GM19035 (cell line): Measurements from ENCODE around the gene NSUN2.

ENCODE experiments used
- ATAC-seq: cut with Tn5 transposase; IDR thresholded peaks from one replicate; pipeline ENCODE4 v1.9.1; 2021; ENCODE audit not compliant: unreplicated experiment

The NSUN2 gene

DNA sequence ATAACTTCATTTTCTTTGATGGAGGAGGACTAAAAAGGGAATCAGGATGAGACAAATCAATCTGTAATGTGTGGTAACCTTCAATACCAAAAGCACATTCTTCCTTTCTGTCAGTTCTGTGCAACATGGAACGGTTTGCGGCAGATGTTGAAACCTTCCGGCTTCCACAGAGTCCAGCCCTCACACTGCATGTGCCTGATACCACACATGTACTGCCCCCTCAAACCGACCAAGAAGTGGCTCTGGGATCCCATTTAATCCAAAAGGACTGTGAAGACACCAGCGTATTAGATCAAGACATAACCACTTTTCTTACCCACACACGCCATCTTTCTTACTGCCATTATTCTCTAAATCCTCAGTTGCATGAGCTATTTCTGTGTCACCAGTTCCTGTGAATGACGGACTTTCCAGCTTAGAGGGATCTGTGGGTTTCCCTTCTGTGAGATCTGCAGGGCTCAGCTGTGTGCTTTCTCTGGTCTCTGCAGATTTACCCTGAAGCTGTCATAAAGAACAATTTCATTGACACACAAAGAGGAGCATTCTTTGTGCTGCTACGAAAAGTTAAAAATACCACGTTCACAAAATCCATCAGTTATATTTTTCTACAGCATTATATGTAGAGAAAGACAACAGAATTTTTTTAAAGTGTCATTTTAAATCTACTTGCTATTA, 25.8 kb downstream of the NSUN2 start:
- ATAC-seq = no peak

- ATAC-seq = no peak
Observed at GRCh38 chr5:6604946-6605345, 27.9 kb downstream of the NSUN2 start.

DNA sequence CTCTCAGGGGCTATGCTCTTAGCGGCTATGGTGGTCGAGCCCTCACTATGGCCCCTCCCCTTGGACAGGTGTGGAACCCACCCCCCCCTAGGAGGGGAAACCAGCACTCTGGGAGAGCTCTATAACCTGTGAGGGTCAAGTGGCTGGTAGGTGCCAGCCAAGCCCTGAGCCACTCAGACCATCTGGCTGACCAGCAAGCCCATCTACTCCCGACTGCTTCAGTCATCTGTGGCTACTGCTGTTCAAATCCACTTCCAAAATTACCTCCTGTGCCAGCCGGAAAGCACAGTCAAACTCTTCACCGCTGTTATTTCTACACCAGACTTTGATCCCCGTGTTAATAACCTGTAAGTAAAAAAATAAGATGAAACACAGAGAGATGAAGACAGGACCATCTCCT, 28.5 kb downstream of the NSUN2 start:
- ATAC-seq = no peak

DNA sequence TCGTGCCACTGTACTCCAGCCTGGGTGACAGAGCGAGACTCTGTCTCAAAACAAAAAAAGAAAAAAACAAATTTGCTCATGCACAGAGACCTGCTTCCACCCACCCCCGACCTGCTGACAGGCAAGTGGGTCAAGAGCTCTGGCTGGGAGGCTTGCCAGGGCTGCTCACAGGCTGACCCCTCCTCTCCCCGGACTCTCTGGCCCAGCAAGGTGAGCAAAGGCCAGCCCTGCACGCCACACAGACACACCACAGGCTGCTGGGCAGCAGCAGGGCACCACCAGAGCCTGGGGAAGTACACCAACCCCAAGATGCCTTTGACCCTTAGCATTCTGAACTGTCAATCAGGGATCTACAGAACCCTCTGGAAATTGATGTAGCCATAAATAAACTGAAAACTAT, 29.2 kb downstream of the NSUN2 start:
- no peak for ATAC-seq

DNA sequence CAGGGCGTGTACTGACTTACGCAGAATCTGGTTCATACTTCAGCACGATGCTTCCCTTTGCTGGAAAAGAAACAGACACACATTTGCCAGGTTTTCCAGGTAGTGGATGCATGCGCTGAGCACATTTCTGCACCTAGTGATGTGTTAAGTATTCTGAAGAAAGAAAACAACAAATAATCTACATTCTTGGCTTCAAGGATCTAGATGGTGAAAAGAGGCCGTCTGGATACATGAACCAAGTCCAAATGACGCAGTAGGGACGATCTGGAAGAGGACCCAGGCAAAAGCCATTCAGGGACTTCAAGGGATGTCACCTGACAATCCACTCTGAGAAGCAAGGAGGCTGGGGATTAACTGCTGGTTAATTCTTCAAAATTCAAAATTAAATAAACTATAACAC, 30.4 kb downstream of the NSUN2 start:
- ATAC-seq = no peak

GRCh38 chr5:6601816-6602215, 31.0 kb downstream of the NSUN2 start:
- no peak for ATAC-seq

DNA sequence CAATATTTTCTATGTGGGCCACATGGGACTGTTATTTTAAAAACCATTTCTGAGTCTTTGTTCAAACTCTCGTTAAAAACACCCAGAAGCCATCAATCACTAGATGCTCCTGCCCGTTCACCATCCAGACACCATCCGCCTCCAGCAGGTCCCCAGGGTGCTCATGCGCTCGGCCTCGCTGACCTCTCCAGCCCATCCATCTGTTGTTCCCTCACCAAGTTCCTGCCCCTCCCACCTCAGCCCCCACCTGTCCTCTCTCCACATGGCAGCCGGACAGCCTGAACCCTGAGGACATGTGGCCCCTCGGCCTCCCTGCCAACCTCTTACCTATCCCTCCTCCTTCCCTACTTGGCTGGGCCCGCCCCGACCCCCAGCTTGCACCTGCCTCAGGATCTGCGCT, 31.6 kb downstream of the NSUN2 start:
- ATAC-seq = no peak

- ATAC-seq = no peak
Observed at GRCh38 chr5:6599739-6600138, 33.1 kb downstream of the NSUN2 start.

DNA sequence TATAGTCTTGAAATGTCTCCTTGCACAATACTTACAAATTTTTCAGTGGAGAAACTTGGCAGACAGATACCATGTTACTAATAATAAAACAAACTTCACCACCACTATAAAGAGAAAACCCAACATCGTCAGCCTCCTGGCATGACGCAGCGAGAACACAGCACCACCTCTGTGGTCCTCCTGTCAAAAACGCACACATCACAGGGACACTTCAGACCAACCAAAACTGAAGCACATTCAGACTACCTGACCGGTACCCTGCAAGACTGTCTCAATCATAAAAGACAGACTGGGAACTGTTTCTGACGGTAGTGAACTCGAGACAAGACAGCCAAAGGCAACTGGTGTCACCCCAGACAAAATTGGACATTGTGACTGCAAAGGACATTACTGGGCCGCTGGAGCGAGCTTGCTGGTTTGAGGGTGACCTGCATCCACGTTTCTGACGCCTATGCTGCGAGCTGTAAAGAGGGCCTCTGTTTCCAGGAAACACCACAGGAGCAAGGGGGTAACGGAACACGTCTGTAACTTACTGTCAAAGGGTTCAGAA, 34.4 kb downstream of the NSUN2 start:
- ATAC-seq = no peak

- no peak for ATAC-seq
Observed at GRCh38 chr5:6597557-6597956, 35.3 kb downstream of the NSUN2 start.

GRCh38 chr5:6596388-6596787, 36.5 kb downstream of the NSUN2 start:
- no peak for ATAC-seq

- no peak for ATAC-seq
Observed at GRCh38 chr5:6595405-6595804, 37.4 kb downstream of the NSUN2 start.

DNA sequence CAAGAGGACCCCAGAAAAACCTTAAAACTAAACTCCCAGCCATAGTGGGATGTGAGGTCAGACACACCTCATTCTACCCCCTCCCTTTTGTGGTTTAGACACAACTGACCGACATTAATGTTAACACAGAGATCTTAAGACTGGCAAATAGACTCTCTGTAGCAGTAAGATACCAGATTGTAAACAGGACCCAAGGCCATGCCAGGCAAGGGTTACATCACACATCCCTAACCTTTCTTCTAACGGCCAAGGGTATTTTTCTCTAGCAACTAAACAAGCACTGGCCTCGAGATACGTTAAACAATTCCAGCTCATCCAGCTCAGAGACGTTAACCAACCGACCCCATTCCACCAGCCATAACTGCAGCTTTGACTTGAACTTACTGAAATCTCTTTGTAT, 38.8 kb downstream of the NSUN2 start:
- no peak for ATAC-seq

DNA sequence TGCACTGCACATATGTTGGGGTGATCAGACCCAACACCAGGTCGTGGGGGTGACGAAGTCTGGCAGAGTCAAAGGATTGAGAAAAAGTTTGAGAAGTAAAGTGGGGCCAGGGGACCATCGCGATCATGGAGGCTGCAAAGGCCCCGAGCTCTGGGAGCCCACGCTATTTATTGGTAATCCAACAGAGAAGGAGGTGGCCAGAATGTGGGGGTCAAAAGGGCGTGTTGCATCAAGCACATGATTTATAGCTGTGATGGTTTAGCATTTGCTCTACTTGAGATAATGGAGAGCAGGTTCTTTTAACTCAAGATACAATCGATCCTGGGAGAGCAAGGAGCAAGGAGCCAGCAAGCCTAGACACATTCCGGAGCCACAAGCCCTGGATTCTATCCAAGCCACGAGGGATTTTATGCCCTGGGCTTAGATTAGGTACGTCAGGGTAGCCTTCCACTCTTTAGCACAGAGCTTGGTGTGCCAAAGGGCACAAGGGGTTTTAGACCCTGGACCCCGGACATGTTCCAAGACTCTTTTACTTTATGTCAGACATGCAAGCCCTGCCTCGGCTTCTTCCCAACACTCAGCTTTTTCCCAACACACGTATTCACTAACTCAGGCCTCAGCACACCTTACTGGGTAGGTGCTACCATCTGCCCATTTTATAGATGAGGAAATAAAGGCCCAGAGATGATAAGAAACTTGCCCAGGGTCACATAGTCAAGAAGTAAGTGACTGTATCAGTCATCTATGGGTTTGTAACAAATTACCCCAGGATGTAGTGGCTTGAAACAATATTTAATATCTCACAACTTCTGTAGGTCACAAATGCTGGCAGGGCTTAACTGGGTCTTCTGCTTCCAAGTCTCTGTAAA, 39.5 kb downstream of the NSUN2 start:
- no peak for ATAC-seq

DNA sequence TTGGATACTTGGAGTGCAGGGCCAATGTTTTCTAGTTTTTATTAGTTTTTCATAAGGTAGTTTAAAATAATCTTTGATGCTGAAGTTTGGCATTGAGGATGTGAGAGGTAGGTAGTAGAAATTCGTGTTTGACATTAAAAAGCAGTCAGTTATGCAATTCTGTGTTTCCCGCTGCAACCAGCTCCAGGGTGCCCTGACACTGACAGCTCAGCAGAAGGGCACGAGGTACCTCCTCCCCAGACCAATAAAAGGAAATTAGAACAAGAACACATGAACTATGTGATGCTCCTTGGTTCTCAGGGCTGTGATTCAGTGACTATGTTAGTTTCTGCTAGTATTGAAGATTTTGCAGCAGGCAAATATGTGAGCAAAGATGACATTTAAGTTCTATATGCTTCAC, 40.2 kb downstream of the NSUN2 start:
- ATAC-seq = no peak

DNA sequence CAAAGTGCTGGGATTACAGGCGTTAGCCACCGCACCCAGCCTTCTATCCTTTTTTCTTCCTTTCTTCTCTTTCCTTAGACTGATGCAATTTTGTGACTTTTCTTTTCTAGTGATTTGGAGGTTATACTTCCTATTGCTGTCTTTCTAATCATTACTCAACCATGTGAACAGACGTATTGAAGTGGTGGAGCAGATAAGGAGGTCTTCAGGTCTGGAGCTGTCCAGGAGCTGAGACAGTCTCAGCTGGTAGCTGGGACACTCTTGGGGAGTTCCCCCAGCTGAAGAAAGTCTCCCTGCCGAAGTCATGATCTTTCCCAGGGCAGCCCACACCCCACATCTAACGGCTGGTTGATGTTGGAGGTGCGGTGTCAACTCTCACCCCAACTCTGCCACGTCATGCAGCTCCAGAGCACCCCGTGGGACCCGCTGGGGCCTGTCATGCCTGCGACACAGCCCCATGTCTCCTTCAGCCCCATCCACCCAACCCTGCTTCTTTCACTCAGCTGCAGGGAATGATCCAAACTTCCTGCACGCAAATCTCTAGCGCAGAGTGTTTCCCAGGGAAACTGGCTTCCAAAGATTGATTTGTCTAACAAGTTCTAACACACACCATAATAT, 41.1 kb downstream of the NSUN2 start:
- no peak for ATAC-seq

DNA sequence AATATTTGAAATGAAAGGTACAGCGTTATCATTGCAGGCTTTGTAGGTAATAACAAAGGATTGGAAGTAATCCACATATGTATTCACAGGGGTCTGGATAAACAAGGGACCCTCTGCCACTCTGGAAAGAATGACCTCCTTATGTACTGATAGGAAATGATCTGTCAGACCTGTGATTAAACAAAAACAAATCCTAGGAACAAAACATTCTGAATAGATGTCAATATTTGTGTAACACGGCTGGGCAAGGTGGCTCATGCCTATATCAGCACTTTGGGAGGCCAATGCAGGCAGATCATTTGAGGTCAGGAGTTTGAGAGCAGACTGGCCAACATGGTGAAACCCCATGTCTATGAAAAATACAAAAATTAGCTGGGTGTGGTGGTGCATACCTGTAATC, 42.3 kb downstream of the NSUN2 start:
- no peak for ATAC-seq

DNA sequence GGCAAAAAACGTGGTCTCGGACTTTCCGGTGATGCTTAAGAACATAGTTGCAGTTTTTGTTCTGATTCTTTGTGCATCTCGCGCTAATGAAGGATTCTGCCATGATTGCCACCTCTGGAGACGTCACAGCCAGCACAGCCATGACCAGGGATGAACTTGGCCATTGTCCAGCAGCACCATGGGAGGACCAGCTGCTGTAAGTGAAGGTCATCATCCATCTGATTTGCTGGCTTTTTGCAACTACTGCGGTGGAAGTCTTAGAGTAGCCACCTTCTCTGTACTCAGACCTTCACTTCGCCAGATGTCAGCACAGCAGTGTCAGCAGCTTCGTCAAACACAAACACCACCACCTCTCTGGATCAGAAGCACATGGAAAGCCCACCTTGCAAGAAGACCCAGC, 45.7 kb downstream of the NSUN2 start:
- no peak for ATAC-seq

GRCh38 chr5:6586647-6587042, 46.2 kb downstream of the NSUN2 start:
- ATAC-seq = no peak

DNA sequence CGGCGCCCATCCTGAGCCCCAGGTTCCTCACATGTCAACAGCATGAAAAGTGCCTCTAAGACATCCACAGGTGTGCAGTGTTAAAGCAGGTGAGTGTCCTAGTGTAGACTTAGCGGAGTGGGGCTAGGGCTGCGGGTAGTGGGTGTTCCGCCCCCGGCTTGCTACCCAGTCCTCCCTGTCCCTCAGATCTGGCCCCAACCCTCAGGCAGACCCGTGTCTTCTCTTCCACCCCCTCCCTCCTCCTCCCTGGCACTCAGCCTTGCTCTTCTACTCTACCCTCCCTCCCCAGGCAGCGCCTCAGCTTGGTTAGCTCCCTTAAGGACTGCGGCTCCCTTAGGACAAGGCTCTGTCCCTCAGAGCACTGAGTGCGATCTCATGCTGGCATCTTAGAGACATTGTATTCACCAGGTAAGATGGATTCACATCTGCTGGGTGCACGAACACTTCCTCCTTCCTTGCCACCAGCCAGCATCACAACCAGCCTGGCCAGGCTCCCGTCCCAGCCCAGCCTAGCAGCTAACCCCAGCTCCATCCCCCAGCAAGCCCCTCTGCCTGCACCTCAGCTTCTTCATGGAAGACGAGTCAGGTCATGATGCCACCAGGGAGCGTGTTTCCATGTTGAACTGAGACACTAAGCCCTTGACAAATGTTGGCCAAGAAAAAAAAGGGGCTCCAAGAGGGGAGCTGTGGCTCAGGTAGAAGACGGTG, 46.8 kb downstream of the NSUN2 start:
- no peak for ATAC-seq

DNA sequence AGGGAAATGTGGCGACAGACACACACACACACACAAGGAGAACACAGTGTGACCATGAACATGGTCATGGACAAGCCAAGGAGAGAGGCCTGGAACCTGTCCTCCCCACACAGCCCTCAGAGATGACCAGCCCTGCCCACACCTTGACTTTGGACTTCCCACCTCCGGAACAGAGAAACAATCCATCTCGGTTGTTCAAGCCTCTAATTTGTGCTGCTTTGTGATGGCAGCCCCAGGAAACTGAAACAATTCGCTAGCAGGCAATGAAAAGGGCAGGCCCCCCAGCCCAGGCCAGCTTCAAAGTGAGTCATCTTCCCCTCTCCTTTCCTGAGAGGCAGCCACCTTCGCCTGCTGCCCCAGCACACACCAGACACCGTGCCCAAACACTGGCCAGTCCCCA, 47.7 kb downstream of the NSUN2 start:
- ATAC-seq = no peak
